ENCODE data around the gene PIEZO1.

Gene PIEZO1

DNA sequence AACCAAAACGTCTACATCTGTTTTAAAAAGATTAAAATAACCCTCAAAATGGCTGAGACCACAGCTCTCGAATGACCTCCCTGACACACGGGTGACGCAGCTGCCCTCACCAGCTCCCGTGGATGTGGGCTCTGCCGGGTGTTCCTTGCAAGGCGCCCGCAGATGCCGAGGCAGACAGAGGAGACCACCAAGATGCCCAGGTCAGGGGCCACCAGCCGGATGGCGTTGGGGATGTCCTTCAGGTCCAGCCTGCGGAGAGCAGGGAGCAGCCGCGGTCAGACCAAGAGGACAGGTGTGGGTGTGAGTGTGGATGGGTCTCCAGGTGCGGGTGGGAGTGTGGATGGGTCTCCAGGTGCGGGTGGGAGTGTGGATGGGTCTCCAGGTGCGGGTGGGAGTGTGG, 43.7 kb downstream of the PIEZO1 start:
- H3K4me3 ChIP-seq (ENCODE audit: low read length) = no peak overlapping the region
- TF ChIP-seq ZNF274 (IDR thresholded peaks at IDR 0.05; ENCODE audit: low read depth, low read length) = no peak

DNA sequence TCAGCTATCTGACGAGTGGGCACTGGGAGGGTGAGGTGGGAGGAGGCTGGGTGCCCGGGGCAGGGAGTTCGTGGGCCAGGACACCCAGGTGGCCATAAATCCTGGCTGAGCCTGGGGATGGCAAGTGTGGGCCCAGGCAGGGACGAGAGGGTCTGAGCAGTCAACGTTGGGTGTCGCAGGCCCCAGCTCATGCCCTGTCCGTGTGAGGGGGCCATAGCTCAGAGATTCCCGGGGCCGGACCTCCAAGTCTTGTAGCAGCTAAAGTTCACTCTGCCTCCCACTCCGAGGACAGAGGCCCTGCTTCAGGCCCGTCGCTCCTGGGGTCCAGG, 44.3 kb downstream of the PIEZO1 start:
- H3K4me3 ChIP-seq (ENCODE audit: low read length) = no peak overlapping the region
- no peak for TF ChIP-seq ZNF274 (IDR thresholded peaks at IDR 0.05; ENCODE audit: low read depth, low read length)

DNA sequence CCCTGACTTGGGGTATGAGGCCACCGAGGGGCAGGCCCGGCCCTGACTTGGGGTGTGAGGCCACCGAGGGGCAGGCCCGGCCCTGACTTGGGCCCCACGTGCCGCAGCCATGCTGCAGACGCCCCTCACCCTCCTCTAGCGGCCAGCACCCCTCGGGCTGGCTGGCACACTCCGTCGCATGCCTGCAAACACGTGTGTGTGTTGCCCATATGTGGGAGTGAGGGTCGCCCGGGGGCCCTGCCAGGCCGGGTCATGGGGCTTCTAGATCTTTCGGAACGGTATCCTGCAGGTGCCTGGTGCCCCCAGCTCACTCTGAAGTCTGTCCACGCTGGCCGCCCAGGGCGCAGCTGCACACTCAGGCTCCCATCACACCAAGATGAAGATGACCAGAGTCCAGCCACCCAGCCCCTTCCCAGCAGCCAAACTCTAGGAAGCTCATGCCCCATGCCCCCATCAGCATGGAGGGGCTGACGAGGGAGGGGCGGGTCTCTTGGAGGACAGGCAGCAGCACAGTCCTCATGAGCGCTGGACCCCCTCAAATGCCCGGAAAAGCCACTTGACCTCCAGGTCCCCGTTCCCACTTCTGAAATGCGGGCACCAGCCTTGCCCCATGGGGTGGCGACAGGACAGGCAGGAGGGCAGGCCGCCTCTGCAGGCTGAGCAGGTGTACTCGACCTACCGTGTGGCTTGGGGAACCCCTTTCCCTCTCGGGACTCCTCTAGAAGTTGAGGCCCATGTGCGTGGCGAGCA, 44.9 kb downstream of the PIEZO1 start:
- H3K4me3 ChIP-seq (ENCODE audit: low read length) = no peak overlapping the region
- TF ChIP-seq ZNF274 (IDR thresholded peaks at IDR 0.05; ENCODE audit: low read depth, low read length) = no peak

- no peak for TF ChIP-seq ZNF274 (IDR thresholded peaks at IDR 0.05; ENCODE audit: low read depth, low read length)
- H3K4me3 ChIP-seq (ENCODE audit: low read length) = no peak overlapping the region
Observed at GRCh38 chr16:88739139-88739976, 45.7 kb downstream of the PIEZO1 start.

DNA sequence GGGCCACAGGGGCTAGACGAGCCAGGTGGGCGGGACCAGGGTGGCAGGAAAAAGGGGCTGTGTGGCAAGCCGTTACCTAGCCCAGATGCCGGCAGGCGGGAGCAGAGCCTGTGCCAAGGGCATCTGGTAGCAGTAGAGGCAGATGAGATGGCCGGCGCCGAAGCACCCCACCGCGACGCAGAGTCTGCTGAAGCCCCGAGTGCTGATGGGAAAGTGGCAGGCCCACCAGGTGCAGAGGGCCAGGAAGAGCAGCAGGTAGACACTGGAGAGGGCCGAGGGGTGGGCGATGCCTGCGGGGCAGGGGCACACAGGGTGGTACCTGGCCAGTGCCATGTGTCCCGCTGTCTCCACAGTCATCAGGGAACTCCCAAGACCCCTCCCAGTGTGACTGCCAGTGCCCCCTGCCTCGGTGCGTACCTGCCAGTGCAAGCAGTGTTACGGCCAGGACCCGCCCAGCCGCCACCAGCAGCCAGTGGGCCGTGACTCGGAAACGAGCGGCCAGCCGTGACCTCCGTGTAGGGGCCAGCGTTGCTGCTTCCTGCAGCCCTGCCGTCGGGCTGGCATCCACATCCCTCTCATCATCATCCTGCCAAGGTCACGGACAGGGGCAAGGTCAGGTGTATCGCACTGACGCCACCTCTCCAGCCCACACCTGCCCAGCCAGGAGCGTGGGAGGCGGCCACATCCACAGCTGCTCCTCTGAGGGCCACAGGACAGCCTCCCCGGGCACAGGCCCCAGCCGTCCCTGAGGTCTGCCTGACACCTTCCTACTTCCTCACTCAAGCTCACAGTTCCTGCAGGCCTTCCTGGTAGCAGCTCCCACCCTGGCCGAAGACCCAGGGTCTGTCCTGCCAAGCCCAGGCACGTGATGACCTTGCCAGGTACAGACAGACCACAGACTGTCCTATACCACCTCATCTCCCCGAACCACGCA, 46.6 kb downstream of the PIEZO1 start:
- TF ChIP-seq ZNF274 (IDR thresholded peaks at IDR 0.05; ENCODE audit: low read depth, low read length) = no peak
- H3K4me3 ChIP-seq (ENCODE audit: low read length) = no peak overlapping the region

DNA sequence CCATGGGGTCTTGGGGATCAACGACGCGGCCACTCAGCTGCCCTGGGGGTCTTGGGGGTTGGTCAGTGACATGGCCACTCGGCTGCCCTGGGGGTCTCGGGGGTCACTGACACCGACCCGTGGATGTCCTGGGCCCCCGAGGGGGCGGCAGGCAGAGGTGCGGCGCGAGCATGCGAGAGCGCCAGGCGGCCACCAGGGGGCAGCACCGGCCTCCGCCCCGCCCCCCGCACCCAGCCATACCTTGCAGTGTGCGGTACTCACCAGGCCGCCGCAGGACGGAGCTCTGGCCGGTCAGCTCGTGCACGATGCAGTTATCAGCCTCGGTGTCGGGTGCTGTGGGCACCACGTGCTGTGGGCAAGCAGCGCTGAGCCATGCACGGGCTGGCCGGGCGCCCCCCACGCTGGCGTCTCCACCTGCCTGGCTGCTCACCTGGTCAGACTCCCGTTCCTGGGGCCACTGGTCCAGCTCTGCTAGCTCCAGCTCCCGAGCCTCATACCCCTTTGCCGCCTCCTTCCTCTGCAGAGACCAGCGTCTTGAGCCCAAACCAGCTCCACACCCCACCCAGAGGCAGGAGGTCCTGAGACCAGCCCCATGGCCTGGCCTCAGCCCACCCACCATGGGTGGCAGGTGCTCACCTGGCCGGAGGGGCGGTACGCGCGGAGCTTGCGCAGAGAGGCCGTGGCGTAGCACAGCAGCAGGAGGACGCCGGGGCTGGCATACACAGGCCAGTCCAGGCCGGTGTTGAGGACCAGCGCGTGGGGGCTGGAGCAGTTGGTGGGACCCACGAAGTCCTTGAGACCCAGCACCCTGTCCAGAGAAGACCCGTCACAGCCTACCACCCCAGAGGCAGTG, 47.5 kb downstream of the PIEZO1 start:
- no peak for TF ChIP-seq ZNF274 (IDR thresholded peaks at IDR 0.05; ENCODE audit: low read depth, low read length)
- no peak overlapping the region for H3K4me3 ChIP-seq (ENCODE audit: low read length)

DNA sequence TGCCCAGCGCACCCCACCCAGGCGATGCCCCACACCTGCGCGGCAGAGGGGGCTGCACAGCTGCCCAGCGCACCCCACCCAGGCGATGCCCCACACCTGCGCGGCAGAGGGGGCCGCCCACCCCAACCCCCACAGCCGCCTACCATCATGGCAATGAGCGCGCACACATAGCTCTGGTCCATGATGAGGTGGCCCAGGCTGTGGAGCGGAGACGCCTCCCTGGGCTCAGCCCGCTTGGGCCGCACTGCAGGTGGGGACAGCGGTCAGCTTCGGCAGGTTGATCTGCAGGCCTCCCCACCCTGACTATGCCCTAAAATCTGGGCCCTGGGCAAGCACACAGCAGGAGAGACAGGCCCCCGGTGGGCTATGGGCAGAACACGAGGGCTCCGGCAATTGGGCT, 48.5 kb downstream of the PIEZO1 start:
- no peak overlapping the region for H3K4me3 ChIP-seq (ENCODE audit: low read length)
- no peak for TF ChIP-seq ZNF274 (IDR thresholded peaks at IDR 0.05; ENCODE audit: low read depth, low read length)

DNA sequence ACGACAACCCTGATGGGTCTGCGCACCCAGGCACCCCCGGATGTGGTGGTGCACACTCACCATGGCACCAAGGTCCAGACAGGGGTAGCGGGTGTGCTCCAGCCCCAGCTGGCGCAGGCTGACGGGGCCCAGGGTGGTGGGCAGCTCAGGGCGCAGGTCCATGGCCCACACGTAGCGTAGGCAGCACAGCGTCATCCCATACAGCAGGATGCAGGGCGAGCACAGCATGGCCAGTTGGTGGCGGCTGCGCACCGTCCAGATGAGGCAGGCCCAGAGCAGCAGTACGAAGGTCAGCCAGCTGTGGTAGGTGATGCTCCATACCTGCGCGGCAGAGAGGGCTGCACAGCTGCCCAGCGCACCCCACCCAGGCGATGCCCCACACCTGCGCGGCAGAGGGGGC, 48.9 kb downstream of the PIEZO1 start:
- H3K4me3 ChIP-seq (ENCODE audit: low read length) = no peak overlapping the region
- no peak for TF ChIP-seq ZNF274 (IDR thresholded peaks at IDR 0.05; ENCODE audit: low read depth, low read length)

DNA sequence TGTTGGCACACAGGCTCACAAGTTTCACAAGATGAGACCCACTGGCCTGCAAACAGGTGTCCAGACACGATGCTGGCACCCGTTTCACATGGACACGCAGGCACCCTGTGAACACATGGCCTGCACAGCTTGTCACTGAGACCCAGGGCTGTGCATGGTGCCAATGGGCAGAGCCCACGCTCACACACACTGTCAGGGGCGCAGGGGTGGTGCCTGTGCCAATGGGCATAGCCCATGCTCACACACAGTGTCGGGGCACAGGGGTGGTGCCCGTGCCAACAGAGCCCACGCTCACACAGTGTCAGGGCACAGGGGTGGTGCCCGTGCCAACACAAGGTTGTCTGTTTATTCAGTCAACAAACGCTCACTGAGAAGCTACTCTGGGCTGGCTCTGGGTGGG, 49.4 kb downstream of the PIEZO1 start:
- TF ChIP-seq ZNF274 (IDR thresholded peaks at IDR 0.05; ENCODE audit: low read depth, low read length) = no peak
- H3K4me3 ChIP-seq (ENCODE audit: low read length) = no peak overlapping the region

DNA sequence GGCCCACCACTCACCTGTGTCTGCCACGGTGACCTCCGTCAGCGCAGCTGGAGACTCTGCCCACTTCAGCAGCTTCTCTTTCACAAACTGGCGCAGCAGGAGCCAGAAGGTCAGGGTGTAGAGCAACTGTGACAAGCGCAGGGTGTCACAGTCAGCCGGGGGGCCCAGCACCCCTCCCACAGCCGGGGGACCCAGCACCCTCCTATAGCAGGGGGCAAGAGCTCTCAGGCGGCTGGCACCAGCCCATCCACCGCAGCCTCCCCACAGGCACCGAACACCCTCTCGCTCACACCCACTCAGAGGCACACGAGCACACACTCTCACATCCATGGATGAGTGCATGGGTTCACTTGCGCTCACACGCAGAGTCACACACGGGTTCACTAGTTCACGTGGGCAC, 49.9 kb downstream of the PIEZO1 start:
- H3K4me3 ChIP-seq (ENCODE audit: low read length) = no peak overlapping the region
- no peak for TF ChIP-seq ZNF274 (IDR thresholded peaks at IDR 0.05; ENCODE audit: low read depth, low read length)

DNA sequence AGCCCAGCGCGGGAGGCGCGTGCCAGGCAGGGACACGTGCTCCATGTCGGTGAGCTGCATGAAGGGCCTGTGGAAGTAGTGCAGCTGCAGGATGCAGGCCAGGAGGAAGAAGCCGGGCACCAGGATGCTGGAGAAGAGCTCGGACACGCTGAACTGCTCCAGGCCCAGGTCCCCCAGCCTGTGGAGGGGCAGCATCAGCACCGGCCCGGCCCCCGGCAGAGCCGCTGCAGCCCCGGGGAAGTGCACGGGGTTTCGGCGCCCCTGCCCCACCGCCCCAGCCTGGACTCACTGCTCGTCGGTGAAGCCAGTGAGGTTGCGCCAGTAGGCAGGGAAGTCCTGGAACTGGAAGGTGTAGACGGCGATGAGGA, 50.7 kb downstream of the PIEZO1 start:
- no peak overlapping the region for H3K4me3 ChIP-seq (ENCODE audit: low read length)
- TF ChIP-seq ZNF274 (IDR thresholded peaks at IDR 0.05; ENCODE audit: low read depth, low read length) = no peak

DNA sequence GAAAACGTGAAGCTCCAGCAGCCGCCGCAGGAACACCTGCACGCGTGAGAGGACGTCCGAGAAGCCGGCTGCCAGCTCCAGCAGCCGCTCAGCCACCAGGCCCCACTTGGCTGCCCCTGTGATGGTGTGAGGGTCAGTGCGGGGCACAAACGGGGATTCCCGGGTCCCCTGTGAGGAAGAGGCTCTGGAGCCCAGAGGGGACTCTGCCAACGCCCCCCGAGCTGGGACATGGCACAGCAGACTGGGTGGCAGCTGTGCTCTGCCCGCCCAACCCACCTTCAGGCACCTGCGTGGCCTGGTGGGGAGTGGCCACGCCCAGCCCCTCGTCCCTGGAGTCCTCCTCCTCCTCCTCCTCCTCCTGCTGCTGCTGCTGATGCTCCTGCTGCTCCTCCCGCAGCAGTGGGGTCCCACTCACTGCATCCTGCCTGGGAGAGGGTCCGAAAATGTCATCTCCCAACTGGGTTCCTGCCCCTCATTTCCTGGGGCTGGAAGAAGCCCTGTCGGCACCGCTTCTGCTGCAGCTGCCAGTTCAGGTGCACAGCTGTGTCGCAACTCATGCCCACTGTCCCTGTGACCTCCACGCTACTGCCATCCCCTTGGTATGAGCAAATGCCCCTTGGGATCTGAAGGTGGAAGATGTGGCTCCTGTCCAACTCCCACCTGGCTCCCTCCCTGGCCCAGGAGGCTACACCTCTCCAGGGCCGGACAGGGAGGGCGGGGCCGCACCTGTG, 51.2 kb downstream of the PIEZO1 start:
- TF ChIP-seq ZNF274 (IDR thresholded peaks at IDR 0.05; ENCODE audit: low read depth, low read length) = no peak
- no peak overlapping the region for H3K4me3 ChIP-seq (ENCODE audit: low read length)

GRCh38 chr16:88732961-88733294, 52.1 kb downstream of the PIEZO1 start:
- TF ChIP-seq ZNF274 (IDR thresholded peaks at IDR 0.05; ENCODE audit: low read depth, low read length) = no peak
- H3K4me3 ChIP-seq (ENCODE audit: low read length) = no peak overlapping the region
